Fibroblast of mammary gland (primary cell): Measurements from ENCODE around the gene STRAP.

ENCODE experiments used
- DNase-seq: peaks from one replicate; pipeline ENCODE4 v3.0.0-alpha.2; 2010; ENCODE audit warnings: low read depth
- H3K4me3 ChIP-seq: 2 replicates; pipeline ENCODE4 v1.5.1; 2011; ENCODE audit warnings: low read depth, mild to moderate bottlenecking, low read length, moderate library complexity; ENCODE audit not compliant: control insufficient read depth
- CTCF ChIP-seq: conservative IDR thresholded peaks from 2 replicates; pipeline ENCODE4 v1.5.1; 2011; ENCODE audit warnings: low read depth, low read length, inconsistent platforms; ENCODE audit not compliant: control insufficient read depth, insufficient read depth

The STRAP gene

GRCh38 chr12:15856097-15856982, 25.8 kb upstream of the STRAP start:
- H3K4me3 ChIP-seq = no peak overlapping the region
- peak; percentile 82 for TF ChIP-seq CTCF
- DNase-seq = peak; percentile 80

- no peak for TF ChIP-seq CTCF
- no peak overlapping the region for H3K4me3 ChIP-seq
- DNase-seq = no peak
Observed at GRCh38 chr12:15858353-15858752, 23.8 kb upstream of the STRAP start.

DNA sequence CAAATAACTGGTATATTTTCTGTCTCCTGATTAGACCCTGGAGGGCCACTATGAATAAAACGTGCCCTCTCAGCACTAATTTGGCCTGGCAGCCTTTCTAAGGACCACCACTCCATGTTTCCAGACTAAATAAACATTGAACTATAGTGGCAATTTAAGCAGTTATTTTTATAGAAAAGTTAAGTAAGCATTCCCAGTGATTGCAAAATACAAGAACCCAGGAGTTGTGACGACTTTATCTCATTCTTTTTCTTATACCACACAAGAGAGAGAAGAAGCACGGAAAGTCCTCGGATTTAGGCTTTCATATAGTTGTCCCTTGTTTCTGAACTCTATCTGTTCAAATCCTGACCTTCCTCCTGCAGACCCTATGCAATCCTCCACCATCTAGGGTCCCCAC, 23.1 kb upstream of the STRAP start:
- H3K4me3 ChIP-seq = no peak overlapping the region
- DNase-seq = no peak
- no peak for TF ChIP-seq CTCF

- no peak overlapping the region for H3K4me3 ChIP-seq
- peak; percentile 37 for DNase-seq
- TF ChIP-seq CTCF = no peak
Observed at GRCh38 chr12:15861404-15861803, 20.8 kb upstream of the STRAP start.

- DNase-seq = no peak
- no peak overlapping the region for H3K4me3 ChIP-seq
- TF ChIP-seq CTCF = no peak
Observed at GRCh38 chr12:15862840-15863239, 19.3 kb upstream of the STRAP start.

DNA sequence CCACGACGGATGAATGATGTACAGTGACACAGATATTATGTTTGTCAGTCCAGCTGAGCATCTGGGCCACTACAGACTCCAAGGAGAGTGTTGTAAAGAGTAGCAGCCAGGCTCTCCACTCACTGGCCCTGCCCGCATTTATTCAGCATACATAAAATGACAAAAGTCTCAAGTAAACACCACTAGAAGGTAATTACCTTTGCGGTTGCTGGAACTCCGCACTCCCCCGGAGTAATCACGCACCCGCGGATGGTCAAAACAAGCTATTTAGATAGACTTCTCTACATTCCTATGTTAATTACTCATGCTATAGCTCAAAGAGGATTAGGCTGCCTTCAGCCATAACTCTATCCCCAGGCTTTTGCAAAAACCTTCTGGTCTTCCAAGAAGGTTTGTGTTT, 18.8 kb upstream of the STRAP start:
- no peak for DNase-seq
- no peak for TF ChIP-seq CTCF
- no peak overlapping the region for H3K4me3 ChIP-seq
